HG02938 (cell line): Measurements from ENCODE around the gene KCNN4.
"Not testable (repeated sequence)": the region's sequence is repeated elsewhere in the genome, so short reads cannot be mapped to it uniquely, and the experiment has no call there.

Source experiments
- ATAC-seq: cut with Tn5 transposase; IDR thresholded peaks from one replicate; pipeline ENCODE4 v1.9.1; 2021; ENCODE audit warnings: mild to moderate bottlenecking, moderate library complexity; ENCODE audit not compliant: unreplicated experiment

Gene KCNN4

DNA sequence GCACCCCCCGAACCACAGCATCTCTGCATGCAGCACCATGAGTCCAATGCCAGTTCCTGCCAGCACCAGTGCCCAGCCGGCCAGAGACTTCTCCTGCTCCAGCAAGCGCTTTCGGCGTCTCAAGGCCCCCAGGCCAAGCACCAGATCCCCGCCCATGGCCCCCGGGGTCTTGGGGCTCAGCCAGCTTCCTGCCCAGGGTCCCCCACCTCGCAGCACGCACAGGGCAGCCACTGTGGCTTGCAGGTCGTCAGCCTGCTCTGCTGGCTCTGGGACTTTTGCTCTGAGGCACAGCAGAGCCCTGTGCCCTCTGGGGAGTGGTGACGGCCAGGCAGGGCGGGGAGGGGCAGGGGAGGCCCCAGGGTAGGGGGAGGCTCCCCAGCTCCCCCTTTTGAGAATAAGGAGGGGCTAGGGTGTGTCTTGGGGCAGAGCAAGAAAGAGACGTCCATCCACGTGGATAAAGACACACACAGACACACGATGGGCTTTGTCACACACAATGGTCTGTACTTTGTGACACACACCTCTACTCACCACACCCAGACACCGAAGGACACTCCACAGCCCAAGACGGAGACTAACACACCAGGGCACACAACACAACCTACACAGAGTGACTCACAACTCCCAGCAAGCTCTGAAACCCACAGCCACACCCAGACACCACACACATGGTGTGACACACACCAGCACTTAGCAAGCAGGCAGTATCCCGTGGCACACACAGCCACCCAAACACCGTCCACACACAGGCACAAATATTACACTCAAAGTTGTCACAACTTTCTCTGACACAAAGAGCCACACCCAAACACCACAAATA lies at the start of gene KCNN4:
TSS of gene KCNN4 (minus strand) at position 268 of the 820 bp plus-strand sequence. CDS start at position 156, 112 bp downstream.
- ATAC-seq, result no peak

DNA sequence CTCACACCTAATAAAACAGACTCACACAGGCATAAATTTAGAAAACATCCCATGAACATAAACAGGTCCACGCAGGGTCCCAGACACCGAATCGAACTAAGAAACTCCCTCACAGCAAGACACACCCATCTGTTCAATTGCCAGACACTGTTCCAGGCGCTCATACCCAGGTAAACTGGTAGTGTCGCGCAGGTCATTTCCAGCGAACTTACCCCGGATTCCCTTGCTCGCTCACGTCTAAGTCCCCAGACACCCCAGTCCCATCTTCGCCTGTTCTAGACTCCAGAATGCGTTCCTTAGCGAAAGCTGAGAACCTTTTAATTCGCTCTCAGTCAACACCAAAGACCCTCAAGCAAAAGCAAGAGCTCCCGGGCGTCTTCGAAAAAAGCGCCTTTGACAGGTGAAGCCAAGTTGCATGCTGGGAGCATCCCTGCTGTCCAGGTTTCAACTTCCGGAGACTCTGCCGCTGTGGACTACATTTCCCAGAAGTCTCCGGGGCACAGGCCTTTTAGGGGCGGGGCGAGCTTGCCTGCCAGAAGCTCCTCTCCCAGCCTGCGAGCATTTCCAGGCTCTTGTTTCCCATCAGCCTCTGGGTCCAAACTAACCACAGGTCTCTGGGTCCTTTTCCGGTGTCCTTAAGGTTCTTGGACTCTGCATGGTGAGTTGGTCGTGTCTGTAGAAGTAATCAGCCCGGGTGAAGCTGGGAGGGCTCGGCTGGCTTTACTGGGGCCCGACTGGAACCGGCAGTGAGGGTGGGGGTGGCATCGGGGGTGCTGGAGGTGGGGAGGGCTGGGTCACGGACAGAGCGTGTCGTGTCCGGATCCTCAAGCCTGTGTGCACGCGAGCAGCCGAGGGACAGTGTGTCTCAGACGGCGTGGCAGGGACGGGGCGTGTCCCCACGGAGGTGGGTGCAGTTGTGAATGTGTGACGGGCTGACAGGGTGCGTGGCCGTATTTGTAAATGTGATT lies 46.3 kb upstream of the KCNN4 start, which contains the start of gene ZNF283:
TSS of gene ZNF283 (plus strand) at position 535 of the 968 bp plus-strand sequence. CDS start 6,184 bp downstream, outside the sequence.
- peak; percentile 76 for ATAC-seq

DNA sequence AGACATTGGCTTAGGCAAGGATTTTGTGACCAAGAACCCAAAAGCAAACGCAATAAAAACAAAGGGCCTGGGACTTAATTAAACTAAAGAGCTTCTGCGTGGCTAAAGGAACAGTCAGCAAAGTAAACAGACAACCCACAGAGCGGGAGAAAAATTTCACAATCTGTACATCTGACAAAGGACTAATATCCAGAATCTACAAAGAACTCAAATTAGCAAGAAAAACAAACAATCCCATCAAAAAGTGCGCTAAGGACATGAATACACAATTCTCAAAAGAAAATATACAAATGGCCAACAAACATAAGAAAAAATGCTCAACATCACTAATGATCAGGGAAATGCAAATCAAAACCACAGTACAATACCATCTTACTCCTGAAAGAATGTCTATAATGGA lies 43.8 kb upstream of the KCNN4 start:
- ATAC-seq, result not testable (repeated sequence)

DNA sequence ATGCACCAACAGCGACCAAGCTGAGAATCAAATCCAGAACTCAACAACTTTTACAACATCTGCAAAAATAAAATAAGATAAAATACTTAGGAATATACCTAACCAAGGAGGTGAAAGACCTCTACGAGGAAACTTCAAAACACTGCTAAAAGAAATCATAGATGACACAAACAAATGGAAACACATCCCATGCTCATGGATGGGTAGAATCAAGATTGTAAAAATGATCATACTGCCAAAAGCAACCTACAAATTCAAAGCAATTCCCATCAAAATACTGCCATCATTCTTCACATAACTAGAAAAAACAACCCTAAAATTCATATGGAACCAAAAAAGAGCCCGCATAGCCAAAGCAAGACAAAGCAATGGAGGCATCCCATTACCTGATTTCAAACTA lies 43.1 kb upstream of the KCNN4 start:
- not testable (repeated sequence) for ATAC-seq

DNA sequence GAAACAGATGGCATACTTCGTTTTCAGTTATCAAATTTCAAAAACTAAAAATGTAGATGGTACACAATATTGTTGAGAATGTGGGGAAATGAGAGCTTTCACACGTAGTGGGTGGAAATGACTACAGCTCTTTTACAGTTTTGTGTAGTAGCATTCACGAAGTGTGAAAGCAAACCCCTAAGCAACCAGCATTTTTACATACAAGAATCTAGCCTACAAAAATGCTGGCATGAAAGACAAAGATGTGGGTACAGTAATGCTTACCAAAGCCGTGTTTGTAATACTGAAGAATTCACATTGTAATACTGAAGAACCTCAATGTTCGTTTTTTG lies 40.1 kb upstream of the KCNN4 start:
- no peak for ATAC-seq

DNA sequence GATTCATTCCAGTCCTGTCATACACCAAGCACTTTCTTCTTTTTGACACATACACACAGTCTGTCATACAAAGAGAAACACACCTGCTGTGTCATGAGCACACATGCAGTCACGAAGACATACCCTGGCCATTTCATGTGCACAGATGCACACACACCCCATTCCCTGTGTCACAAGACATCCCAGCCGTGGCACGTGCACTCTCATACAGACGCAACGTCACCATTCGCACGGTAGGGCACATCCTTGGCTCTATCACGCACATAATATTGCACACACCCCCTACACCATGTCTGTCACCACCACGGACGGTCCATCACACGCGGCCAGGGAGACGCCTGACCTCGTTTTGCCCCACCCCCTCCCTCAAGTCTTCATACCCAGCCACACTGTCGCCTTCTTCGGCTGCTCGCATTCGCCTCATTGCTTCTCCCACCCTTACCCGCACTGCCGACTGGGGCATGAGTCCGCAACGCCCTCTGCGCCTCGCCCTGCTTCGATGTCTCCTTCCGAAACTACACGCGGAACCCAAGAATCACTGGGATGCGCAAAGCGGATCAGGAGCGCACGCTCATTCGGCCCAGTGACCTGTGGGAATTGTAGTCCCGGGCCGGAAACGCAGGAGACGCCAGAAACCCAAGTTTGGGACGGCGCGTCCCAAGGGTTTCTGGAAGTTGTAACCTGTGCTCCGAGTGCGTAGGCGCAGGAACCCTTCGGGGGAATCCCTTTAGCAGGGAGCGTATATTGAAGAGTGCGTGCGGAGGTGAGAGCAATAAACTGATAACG lies 39.5 kb upstream of the KCNN4 start:
- ATAC-seq, result no peak

DNA sequence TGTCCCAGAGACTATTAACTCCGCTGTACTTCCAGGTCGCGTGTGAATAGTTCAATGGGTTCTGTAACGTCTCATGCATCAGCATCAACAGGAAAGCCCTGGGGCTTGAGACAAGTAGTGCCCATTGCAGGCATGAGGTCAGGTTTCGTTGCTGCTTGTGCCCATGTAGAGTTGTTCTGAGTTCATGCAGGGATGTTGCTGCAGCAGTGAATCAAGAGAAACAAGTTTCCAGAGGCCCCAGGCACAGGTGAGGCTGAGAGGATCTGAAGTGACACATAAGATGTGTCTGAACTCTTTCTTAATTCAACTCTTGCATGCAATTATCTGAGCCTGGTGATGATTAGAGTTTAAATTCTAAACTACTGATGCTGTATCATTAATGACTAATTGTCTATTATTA lies 37.7 kb upstream of the KCNN4 start:
- ATAC-seq, result no peak

DNA sequence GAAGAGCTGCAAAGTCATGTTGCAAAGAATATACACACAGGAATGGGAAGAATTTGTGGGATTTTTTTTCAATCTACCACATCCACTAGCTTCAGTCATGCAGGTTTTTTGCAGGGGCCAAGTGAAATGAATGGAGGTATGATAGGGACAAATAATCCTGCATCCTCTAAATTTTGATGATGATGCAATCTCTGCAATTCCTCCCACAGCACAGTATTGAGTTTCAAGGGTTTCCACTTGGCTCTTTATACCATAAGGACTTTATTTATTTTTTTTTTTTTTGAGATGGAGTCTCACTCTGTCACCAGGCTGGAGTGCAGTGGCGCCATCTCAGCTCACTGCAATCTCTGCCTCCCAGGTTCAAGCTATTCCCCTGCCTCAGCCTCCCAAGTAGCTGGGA lies 36.7 kb upstream of the KCNN4 start:
- ATAC-seq, result not testable (repeated sequence)

DNA sequence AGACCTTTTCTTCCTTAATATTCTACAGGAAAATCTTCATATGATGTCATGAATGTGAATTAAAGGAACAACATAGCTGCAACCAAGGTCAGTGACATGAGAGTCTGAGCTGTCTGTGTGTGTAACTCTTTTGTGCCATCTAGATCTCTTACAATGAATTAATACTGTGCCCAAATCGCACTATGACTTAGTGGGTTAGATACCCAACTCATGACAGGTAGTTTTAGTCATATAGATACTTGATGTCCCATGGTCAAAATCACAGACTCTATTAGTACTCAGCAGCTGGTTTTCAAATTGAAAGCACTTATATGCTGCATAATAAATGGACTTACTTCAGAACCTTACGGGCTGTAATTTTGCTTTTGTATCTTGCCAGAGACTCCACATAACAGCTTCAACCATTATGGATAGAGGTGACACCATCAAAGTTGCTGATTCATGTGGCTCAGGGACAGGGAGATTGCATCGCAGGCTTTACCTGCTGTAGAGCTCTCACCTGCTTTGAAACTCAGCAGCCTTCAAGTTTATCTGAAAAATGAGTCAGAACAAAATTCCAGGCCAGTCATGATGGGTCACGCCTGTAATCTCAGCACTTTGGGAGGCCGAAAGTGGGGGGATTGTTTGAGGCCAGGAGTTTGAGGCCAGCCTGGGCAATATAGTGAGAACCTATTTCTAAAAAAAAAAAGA lies 34.0 kb upstream of the KCNN4 start:
- ATAC-seq, result no peak

DNA sequence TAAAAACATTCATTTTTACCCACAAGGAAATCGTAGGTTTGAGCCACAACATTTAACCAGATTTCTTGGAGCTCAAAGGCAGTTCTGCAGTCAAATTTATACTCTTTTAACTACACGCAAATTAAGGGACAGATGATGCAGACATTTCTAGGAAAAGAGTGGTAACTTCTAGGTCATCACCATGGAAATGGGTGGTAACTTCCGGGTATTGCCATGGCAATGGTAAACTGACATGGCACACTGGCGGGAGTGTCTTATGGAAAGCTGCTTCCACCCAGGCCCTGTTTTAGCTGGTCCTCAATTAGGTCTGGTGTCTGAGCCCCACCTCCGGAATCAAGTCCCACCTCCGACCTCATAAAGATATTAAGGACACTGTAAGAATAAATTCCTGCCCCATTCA lies 31.9 kb upstream of the KCNN4 start:
- ATAC-seq, result no peak

DNA sequence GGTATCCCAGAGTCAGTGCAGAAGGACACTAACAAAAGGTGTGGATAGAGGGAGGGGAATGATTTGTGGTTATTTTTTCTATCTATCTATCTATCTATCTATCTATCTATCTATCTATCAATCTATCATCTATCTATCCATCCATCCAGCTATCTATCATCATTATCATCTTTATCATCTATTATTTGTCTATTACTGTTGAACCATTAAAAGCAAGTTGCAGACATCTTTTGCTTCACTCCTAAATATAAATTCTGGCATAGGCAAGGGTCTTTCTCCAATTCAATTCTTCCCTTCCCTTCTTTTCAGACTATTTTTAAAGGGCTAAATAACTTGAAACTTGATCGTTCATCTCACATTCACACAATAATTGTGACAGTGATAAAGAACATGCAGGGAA lies 31.5 kb upstream of the KCNN4 start:
- ATAC-seq, result no peak

DNA sequence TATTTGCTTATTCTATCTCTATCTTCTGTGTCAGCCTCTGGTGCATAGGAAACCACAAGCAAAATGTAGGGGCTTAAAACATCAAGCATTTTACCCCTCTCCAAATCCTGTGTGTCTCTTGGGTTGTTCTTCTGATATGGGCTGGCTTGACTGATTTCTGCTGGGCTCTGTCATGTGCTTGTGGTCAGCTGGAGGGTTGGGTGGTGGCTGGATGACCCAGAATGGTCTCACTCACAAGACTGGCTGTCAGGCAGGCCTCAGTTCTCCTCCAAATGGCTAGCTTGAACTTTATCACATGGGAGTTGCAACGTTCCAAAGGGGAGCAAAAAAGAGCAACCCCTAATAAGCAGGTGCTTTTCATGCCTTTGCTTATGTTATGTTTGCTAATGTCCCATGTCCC lies 31.1 kb upstream of the KCNN4 start:
- no peak for ATAC-seq

DNA sequence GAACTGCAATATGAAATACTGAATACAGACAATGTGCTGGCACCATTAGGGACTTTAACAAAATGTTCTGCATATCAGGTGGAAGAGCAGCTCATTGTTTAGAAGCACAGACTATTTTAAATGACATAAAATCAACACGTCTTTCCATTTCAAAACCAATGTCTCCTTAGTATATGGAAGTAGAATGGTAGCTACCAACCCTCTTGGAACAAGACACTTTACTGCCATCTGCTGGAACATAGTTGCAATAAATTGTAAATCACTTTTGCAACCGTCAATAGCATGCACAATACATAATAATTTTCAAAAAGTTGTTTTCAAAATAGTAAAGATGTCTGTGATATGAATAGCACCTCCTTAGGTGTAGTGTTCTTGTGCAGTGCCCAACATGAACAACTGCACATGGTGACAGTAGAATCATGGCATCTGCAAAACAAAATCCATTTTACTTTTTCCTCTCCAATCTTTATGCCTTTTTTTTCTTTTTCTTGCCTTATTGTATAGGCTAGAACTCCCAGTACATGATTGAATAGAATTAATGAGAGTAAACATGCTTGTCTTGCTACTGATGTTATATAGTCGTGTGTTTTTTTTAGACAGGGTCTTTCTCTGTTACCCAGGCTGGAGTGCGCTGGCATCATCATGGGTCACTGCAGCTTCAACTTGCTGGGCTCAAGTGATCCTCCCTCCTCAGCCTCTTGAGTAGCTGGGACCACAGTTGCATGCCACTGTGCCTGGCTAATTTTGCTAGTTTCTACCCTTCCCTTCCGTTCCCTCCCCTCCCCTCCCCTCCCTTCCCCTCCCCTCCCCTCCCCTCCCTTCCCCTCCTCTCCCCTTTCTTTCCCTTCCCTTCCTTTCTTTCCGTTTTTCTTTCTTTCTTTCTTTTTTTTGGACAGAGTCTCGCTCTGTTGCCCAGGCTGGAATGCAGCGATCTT lies 29.3 kb upstream of the KCNN4 start:
- ATAC-seq, result no peak

DNA sequence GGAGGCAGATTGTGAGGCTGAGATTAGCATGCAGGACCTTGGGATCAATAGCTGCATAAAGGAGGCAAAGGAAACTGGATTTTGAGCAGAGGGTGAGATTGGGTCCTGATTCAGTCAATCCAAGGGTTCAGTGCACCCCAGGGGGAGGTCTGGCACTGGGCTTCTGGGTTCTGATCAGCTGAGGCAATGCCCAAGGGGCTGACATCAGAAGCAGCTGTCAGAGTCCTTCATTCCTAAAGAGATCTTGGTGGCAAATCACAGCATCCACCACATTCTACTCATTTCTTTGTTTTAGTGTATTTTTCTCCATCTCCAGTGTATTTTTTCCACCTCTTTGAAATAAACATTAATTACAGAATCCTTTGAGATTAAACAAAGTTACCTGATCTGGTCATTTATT lies 26.9 kb upstream of the KCNN4 start:
- ATAC-seq, result no peak

DNA sequence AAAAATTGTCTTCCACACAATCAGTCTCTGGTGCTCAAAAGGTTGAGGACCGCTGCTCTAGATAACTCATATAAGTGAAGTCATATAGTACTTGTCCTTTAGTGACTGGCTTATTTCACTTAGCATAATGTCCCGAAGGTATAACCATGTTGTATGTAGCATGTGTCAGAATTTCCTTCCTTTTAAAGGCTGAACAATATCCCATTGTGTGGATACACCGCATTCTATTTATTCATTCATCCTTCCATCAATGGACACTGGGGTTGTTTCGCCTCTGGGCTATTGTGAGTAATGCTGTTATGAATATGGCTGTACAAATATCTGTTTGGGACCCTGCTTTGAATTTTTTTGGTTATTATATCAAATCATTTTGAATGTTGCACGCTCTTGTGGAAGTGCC lies 26.1 kb upstream of the KCNN4 start:
- ATAC-seq, result no peak

DNA sequence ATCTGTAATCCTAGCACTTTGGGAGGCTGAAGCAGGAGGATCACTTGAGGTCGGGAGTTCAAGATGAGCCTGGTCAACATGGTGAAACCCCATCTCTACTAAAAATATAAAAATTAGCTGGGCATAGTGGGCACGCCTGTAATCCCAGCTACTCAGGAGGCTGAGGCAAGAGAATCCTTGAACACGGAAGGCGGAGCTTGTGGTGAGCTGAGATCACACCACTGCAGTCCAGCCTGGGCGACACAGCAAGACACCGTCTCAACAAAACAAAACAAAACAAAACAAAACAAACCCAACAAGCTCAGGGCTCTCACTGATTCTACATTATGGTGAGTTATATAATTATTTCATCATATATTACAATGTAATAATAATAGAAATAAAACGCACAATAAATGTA lies 25.6 kb upstream of the KCNN4 start:
- not testable (repeated sequence) for ATAC-seq

DNA sequence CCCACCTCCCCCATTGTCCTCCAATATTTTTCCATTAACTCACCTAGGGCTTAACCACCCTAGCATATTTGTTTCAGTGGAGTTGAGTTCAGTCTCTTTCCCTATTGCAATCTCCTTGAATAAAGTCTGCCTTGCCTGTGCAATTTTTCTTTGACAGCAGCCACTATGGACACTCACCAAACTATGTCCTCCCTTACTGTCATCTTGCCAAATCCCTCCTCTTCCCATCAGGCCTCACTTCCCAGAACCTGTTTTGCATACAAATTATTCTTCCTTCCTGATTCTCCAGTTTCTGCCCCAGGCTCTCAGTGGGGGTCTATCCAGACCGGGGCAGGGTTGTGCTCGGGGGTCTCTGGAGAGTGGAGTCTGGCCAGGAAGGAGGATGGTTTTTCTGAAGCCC lies 23.7 kb upstream of the KCNN4 start:
- no peak for ATAC-seq

DNA sequence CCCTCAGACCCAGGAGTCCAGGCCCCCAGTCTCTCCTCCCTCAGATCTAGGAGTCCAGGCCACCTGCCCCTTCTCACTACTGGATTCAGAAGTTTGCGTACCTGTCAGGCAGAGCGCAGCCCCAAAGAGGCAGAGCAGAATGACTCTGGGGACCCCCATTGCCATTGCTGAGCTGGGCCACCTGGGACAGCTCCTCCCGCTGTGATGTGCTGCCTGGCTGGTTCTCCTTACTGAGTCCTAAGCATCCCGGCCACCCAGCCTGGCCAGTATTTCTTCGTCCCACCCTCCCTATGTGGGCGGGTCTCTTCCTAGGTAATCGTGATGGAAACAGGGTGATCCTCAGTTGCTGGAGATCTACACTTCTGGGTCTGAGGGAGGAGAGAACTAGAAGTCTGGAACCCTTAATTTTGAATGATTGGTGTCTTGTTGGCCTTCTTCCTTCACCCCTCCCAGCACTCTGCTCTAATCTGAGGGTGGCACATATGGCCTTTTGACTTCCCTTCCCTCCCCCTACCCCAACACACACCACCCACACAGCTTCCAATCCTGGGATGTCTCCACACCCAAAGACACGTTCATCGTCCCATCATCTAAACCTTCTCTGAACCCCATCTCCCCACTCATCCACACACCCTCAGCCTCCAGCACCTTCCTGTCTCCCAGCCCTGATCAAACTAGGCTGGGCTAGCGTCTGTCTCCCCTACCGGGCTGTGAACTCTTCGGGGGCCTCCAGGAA lies 21.6 kb upstream of the KCNN4 start, which contains the start of gene LYPD5:
TSS of gene LYPD5 (minus strand) at position 232 of the 736 bp plus-strand sequence. CDS start at position 165, 67 bp downstream.
- ATAC-seq, result no peak
